ENCODE results near the gene CCSER1.

DNA sequence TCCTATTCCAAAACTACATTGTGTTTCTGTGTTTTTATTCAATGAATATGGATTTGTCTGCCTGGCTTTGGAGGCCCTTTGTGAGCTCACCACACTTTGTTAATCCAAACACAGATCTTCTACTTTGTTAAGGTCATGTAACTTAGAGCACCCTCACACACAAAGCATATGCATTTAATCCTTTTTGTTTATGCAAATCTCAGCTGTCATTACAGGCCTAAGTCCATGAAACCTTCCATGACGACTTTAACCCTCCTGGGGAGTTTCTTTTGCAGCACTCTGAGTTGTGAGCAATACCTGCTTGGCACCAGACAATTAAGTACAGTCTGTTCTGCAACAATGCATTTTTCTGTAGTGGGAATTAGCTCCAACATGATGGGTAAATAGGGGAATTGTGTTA is 14.9 kb downstream of the CCSER1 start:
- TF ChIP-seq POLR2AphosphoS5 (IDR thresholded peaks at IDR 0.05; ENCODE audit: low read depth, low read length) (no peak), CTCF (IDR thresholded peaks at IDR 0.05) (no peak), REST (IDR thresholded peaks at IDR 0.05; ENCODE audit: insufficient read depth in 1 of 2, low read depth in 2 of 2, low read length in 1 of 2) (no peak), TCF7L2 (IDR thresholded peaks at IDR 0.05; ENCODE audit: low read depth, low read length) (no peak), SIN3A (IDR thresholded peaks at IDR 0.05; ENCODE audit: borderline replicate concordance, insufficient read depth, low read depth, low read length) (no peak)
